Neural cell (in vitro differentiated cells): ENCODE results near the gene KPTN. TPM values are rescaled to one million over a fixed set of nuclear protein-coding genes. Genes with fewer than 3 reads are reported as not detected.

ENCODE experiments used
- H2AFZ ChIP-seq: fragments of 200-600, 300-800 bp; sonication (generic), shearing (Covaris generic); 2 replicates; pipeline ENCODE4 v1.6.0; 2014; ENCODE audit warnings: low read depth, mild to moderate bottlenecking, antibody characterized with exemption, low read length, moderate library complexity
- H3F3A ChIP-seq: fragments of 200-600 bp; shearing (Covaris generic); 2 replicates; pipeline ENCODE4 v1.6.1; 2016; ENCODE audit warnings: mild to moderate bottlenecking, moderate library complexity, mixed read lengths, antibody characterized with exemption, low read length; ENCODE audit not compliant: insufficient read depth, poor library complexity, severe bottlenecking
- H3K27ac ChIP-seq: fragments of 200-600, 300-800 bp; sonication (generic), shearing (Covaris generic); 2 replicates; pipeline ENCODE4 v1.5.1; 2014; ENCODE audit warnings: mild to moderate bottlenecking, low read length, moderate library complexity
- H3K27me3 ChIP-seq: fragments of 300-800, 200-600 bp; sonication (generic), shearing (Covaris generic); 2 replicates; pipeline ENCODE4 v1.6.0; 2014; ENCODE audit warnings: mild to moderate bottlenecking, low read depth, low read length, moderate library complexity; ENCODE audit not compliant: insufficient read depth
- H3K36me3 ChIP-seq: fragments of 300-800, 200-600 bp; sonication (generic), shearing (Covaris generic); 2 replicates; pipeline ENCODE4 v1.5.1; 2014; ENCODE audit warnings: mild to moderate bottlenecking, antibody characterized with exemption, low read length, moderate library complexity; ENCODE audit not compliant: insufficient read depth
- H3K4me2 ChIP-seq: fragments of 300-800, 200-600 bp; sonication (generic), shearing (Covaris generic); 2 replicates; pipeline ENCODE4 v1.6.0; 2014; ENCODE audit warnings: mild to moderate bottlenecking, low read length
- H3K4me3 ChIP-seq: fragments of 300-800, 200-600 bp; sonication (generic), shearing (Covaris generic); 2 replicates; pipeline ENCODE4 v1.5.1; 2014; ENCODE audit warnings: mild to moderate bottlenecking, low read length, moderate library complexity
- H3K79me2 ChIP-seq: fragments of 200-600 bp; shearing (Covaris generic); replicated peaks from 2 replicates; pipeline ENCODE4 v1.6.0; 2014; ENCODE audit warnings: mild to moderate bottlenecking, low read length, moderate library complexity; ENCODE audit not compliant: insufficient read depth
- H3K9ac ChIP-seq: fragments of 300-800, 200-600 bp; sonication (generic), shearing (Covaris generic); 2 replicates; pipeline ENCODE4 v1.6.1; 2016; ENCODE audit warnings: mild to moderate bottlenecking, low read length, mixed read lengths
- H3K9me2 ChIP-seq: fragments of 200-600 bp; shearing (Covaris generic); 2 replicates; pipeline ENCODE4 v1.6.1; 2016; ENCODE audit warnings: mild to moderate bottlenecking, low read length, mixed read lengths; ENCODE audit not compliant: insufficient read depth
- H3K9me3 ChIP-seq: fragments of 200-600, 300-800 bp; sonication (generic), shearing (Covaris generic); 2 replicates; pipeline ENCODE4 v1.6.1; 2016; ENCODE audit warnings: mild to moderate bottlenecking, mixed run types, low read length, moderate library complexity, mixed read lengths
- H4K20me1 ChIP-seq: fragments of 200-600 bp; shearing (Covaris generic); 2 replicates; pipeline ENCODE4 v1.6.1; 2016; ENCODE audit warnings: mild to moderate bottlenecking, mixed run types; ENCODE audit not compliant: insufficient read depth
- EP300 ChIP-seq: fragments of 450-650 bp; conservative IDR thresholded peaks from 2 replicates; pipeline ENCODE4 v1.6.1; 2014; ENCODE audit warnings: antibody characterized with exemption, mild to moderate bottlenecking, moderate library complexity; ENCODE audit not compliant: poor library complexity, severe bottlenecking
- EZH2 ChIP-seq: fragments of 200-600, 300-800 bp; shearing (Covaris generic), sonication (generic); IDR thresholded peaks from 2 replicates; pipeline ENCODE4 v1.6.1; 2014; ENCODE audit warnings: antibody characterized with exemption, low read length, borderline replicate concordance, mild to moderate bottlenecking; ENCODE audit not compliant: insufficient read depth, poor library complexity, severe bottlenecking
- MXI1 ChIP-seq: fragments of 450-650 bp; conservative IDR thresholded peaks from 2 replicates; pipeline ENCODE4 v1.6.1; 2014; ENCODE audit warnings: antibody characterized with exemption, mild to moderate bottlenecking; ENCODE audit not compliant: poor library complexity, severe bottlenecking
- POLR2AphosphoS5 ChIP-seq: IDR thresholded peaks from 2 replicates; pipeline ENCODE4 v1.6.1; 2012
- RAD21 ChIP-seq: fragments of 450-650 bp; conservative IDR thresholded peaks from 2 replicates; pipeline ENCODE4 v1.6.1; 2014; ENCODE audit warnings: antibody characterized with exemption, mild to moderate bottlenecking, moderate library complexity
- SMC3 ChIP-seq: fragments of 450-650 bp; conservative IDR thresholded peaks from 2 replicates; pipeline ENCODE4 v1.6.1; 2014; ENCODE audit warnings: antibody characterized with exemption, mild to moderate bottlenecking, moderate library complexity; ENCODE audit not compliant: poor library complexity
- TAF1 ChIP-seq: IDR thresholded peaks from 2 replicates; pipeline ENCODE4 v1.6.1; 2012; ENCODE audit warnings: low read depth
- polyA minus RNA-seq: library from RNA; depleted of rRNA, polyadenylated mRNA; stranded (reverse); fragments of >200 nt; gene quantifications from 2 replicates; pipeline ENCODE4 v1.2.3, GENCODE V29; 2014
- polyA plus RNA-seq: library from polyadenylated mRNA; depleted of rRNA; stranded (reverse); fragments of >200 nt; gene quantifications from 2 replicates; pipeline ENCODE4 v1.2.3, GENCODE V29; 2014
- TF ChIP-seq, protein P1 (sequence below): fragments of 450-650 bp; IDR thresholded peaks from 2 replicates; pipeline ENCODE4 v1.5.1; 2014; ENCODE audit warnings: antibody characterized with exemption, mild to moderate bottlenecking, moderate library complexity; ENCODE audit not compliant: poor library complexity, severe bottlenecking
- TF ChIP-seq, protein P2 (sequence below): IDR thresholded peaks from 2 replicates; pipeline ENCODE4 v1.6.1; 2012; ENCODE audit warnings: borderline replicate concordance

The KPTN gene
- polyA plus RNA-seq = 23.8 and 30.8 TPM in 2 replicates
- 10.5 and 11.0 TPM in 2 replicates for polyA minus RNA-seq

DNA sequence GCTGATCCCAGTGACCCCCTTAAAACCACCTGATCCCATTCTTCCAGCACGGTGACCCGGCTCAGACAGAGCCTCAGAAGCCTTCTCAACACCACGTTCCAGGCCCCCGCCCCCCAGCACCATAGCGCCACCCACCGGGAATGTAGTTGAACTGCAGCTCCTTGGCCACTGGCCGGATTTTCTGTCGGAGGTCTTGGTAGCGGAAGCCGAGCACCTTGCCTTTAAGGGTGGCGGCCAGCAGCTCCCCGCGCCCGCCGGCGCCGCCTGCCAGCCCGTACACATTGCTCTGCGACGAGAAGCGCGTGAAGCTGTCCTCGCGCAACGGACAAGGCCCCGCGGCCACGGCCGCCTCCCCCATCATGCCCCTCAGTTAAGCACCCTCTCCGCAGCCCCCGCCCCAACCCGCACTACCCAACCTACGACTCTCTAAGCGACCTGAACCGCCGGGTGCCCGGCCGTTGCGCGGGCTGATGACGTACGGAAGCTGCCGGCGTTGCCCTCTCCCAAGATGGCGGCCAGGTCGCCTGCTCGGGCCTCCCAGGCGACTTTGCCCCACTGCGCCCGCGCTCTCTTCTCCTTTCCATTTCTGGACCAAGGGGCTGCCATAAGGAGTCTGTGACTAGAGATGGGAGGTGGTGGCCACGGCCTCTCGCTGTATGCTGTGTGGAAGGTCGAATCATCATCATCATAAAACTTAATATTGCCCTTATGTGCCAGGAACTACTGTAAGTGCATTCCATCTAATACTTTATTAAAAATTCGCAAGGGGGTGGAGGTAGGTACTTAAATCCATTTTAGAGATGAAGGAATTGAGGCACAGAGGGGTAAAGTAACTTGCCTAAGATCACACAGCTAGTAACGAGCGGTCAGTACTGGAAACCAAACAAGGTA lies at the start of gene KPTN:
Gene KPTN, minus strand, starts transcription at position 420 of the 891 bp plus-strand sequence. Its CDS starts 59 bp downstream, at position 361.
- no peaks in the 10 kb centered on the region for H3F3A ChIP-seq
- H3K79me2 ChIP-seq = no peaks in the 10 kb centered on the region
- no peaks in the 10 kb centered on the region for H3K9me3 ChIP-seq
- H3K27me3 ChIP-seq = no peaks in the 10 kb centered on the region
- peak within 1 kb of the TSS; percentile 94 for H3K9ac ChIP-seq
- H2AFZ ChIP-seq = peak within 1 kb of the TSS; percentile 99
- H3K36me3 ChIP-seq = no peaks in the 10 kb centered on the region
- peak within 1 kb of the TSS; percentile 100 for H3K4me2 ChIP-seq
- H3K27ac ChIP-seq = peak within 1 kb of the TSS; percentile 94
- H4K20me1 ChIP-seq = no peaks in the 10 kb centered on the region
- TF ChIP-seq, protein P1, sequence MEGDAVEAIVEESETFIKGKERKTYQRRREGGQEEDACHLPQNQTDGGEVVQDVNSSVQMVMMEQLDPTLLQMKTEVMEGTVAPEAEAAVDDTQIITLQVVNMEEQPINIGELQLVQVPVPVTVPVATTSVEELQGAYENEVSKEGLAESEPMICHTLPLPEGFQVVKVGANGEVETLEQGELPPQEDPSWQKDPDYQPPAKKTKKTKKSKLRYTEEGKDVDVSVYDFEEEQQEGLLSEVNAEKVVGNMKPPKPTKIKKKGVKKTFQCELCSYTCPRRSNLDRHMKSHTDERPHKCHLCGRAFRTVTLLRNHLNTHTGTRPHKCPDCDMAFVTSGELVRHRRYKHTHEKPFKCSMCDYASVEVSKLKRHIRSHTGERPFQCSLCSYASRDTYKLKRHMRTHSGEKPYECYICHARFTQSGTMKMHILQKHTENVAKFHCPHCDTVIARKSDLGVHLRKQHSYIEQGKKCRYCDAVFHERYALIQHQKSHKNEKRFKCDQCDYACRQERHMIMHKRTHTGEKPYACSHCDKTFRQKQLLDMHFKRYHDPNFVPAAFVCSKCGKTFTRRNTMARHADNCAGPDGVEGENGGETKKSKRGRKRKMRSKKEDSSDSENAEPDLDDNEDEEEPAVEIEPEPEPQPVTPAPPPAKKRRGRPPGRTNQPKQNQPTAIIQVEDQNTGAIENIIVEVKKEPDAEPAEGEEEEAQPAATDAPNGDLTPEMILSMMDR = peak; percentile 98
- TF ChIP-seq EZH2 (no peak), MXI1 (peak; percentile 84), TAF1 (peak; percentile 86), SMC3 (peak; percentile 77), RAD21 (peak; percentile 72), EP300 (peak; percentile 67), POLR2AphosphoS5 (peak; percentile 69)
- TF ChIP-seq, protein P2, sequence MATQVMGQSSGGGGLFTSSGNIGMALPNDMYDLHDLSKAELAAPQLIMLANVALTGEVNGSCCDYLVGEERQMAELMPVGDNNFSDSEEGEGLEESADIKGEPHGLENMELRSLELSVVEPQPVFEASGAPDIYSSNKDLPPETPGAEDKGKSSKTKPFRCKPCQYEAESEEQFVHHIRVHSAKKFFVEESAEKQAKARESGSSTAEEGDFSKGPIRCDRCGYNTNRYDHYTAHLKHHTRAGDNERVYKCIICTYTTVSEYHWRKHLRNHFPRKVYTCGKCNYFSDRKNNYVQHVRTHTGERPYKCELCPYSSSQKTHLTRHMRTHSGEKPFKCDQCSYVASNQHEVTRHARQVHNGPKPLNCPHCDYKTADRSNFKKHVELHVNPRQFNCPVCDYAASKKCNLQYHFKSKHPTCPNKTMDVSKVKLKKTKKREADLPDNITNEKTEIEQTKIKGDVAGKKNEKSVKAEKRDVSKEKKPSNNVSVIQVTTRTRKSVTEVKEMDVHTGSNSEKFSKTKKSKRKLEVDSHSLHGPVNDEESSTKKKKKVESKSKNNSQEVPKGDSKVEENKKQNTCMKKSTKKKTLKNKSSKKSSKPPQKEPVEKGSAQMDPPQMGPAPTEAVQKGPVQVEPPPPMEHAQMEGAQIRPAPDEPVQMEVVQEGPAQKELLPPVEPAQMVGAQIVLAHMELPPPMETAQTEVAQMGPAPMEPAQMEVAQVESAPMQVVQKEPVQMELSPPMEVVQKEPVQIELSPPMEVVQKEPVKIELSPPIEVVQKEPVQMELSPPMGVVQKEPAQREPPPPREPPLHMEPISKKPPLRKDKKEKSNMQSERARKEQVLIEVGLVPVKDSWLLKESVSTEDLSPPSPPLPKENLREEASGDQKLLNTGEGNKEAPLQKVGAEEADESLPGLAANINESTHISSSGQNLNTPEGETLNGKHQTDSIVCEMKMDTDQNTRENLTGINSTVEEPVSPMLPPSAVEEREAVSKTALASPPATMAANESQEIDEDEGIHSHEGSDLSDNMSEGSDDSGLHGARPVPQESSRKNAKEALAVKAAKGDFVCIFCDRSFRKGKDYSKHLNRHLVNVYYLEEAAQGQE = peak; percentile 32
- peak within 1 kb of the TSS; percentile 88 for H3K4me3 ChIP-seq
- H3K9me2 ChIP-seq = no peaks in the 10 kb centered on the region

DNA sequence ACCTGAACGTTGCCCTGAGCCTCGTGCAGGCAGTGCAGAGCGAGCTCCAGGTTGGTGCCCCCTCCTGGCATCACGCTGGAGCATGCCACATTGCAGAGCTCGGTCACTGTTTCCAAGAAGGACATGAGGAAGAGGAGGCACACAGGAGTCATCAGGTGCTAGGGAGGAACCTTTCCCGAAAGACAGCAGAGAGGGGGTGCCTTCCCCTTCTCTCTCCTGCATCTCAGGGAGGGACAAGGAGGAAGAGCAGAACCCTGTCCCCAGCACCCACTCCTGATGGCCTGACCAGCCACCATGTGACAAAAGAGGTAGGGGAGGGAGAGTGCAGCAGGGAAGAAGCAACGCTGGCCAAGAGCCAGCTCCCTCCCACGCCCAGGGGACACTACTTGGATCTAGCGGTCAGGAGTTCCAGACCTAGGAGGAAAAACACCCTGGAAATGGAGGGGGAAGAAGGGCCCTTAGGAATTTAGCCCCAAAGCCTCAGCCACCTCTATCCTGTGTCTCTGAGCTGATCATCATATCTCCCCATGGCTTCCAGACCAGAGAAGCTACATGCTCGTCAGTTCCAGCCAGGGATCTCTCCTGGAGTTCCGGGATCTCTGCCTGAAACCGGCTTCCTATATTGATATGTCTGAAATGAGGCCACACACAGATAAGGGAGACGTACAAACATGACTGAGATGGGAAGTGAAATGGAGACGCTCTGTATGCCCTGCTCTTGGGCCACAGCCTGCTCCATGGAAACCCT lies 47.8 kb upstream of the KPTN start:
- Histone ChIP-seq H3K27ac (no peak overlapping the region), H4K20me1 (no peaks in the 10 kb centered on the region), H3K4me2 (no peak overlapping the region), H3K36me3 (no peaks in the 10 kb centered on the region), H3F3A (no peaks in the 10 kb centered on the region), H3K9me2 (no peaks in the 10 kb centered on the region), H3K79me2 (no peaks in the 10 kb centered on the region), H3K27me3 (no peaks in the 10 kb centered on the region), H2AFZ (no peak overlapping the region), H3K4me3 (no peak overlapping the region), H3K9me3 (no peaks in the 10 kb centered on the region), H3K9ac (no peak overlapping the region)
- TF ChIP-seq SMC3 = no peak
- TF ChIP-seq EP300 = no peak
- TF ChIP-seq, protein P1 = no peak
